ENCODE results near the gene MOB3C.

- no peak for TF ChIP-seq CTCF (IDR thresholded peaks at IDR 0.05)
- no peak for TF ChIP-seq POLR2AphosphoS5 (IDR thresholded peaks at IDR 0.05)
- TF ChIP-seq POLR2A (IDR thresholded peaks at IDR 0.05; ENCODE audit: low read depth): no peak
Observed at GRCh38 chr1:46653405-46653958, 36.9 kb upstream of the MOB3C start.

Data from esophagus muscularis mucosa (tissue), 3 donors.